SU-DHL-6 (cell line): ENCODE data around the gene PNPLA7.

Experiments used
- H2AFZ ChIP-seq: fragments of 200-600 bp; sonication (generic); 2 replicates; pipeline ENCODE4 v1.6.1; 2014; ENCODE audit warnings: low read depth, mild to moderate bottlenecking, moderate library complexity, mixed read lengths, antibody characterized with exemption, low read length; ENCODE audit not compliant: severe bottlenecking
- H3F3A ChIP-seq: fragments of 200-600 bp; shearing (Covaris generic); 2 replicates; pipeline ENCODE4 v1.6.0; 2016; ENCODE audit warnings: antibody characterized with exemption, mild to moderate bottlenecking; ENCODE audit not compliant: insufficient read depth
- H3K27ac ChIP-seq: fragments of 200-600 bp; sonication (generic); 2 replicates; pipeline ENCODE4 v1.5.1; 2016; ENCODE audit warnings: low read depth, mild to moderate bottlenecking, low read length, moderate library complexity, mixed read lengths
- H3K27me3 ChIP-seq: fragments of 200-600 bp; sonication (generic), shearing (Covaris generic); 2 replicates; pipeline ENCODE4 v1.6.0; 2014; ENCODE audit warnings: mild to moderate bottlenecking, low read length
- H3K36me3 ChIP-seq: fragments of 200-600 bp; sonication (generic); 2 replicates; pipeline ENCODE4 v1.6.1; 2014; ENCODE audit warnings: mild to moderate bottlenecking, low read length, mixed read lengths
- H3K4me2 ChIP-seq: fragments of 300-600, 200-600 bp; shearing (Covaris generic), sonication (generic); 2 replicates; pipeline ENCODE4 v1.6.0; 2014; ENCODE audit warnings: low read length, low read depth, mild to moderate bottlenecking; ENCODE audit not compliant: poor library complexity, severe bottlenecking
- H3K4me3 ChIP-seq: fragments of 200-600 bp; sonication (generic); 2 replicates; pipeline ENCODE4 v1.5.1; 2014; ENCODE audit warnings: antibody characterized with exemption, low read length, mild to moderate bottlenecking, mixed read lengths; ENCODE audit not compliant: insufficient read depth, poor library complexity, severe bottlenecking
- H3K79me2 ChIP-seq: fragments of 200-600 bp; sonication (generic); 2 replicates; pipeline ENCODE4 v1.6.1; 2014; ENCODE audit warnings: mild to moderate bottlenecking, low read length, moderate library complexity; ENCODE audit not compliant: insufficient read depth
- H3K9ac ChIP-seq: fragments of 200-600 bp; sonication (generic); 2 replicates; pipeline ENCODE4 v1.7.0; 2014; ENCODE audit warnings: mild to moderate bottlenecking, low read length
- H3K9me2 ChIP-seq: fragments of 200-600 bp; sonication (generic); replicated peaks from 2 replicates; pipeline ENCODE4 v1.6.1; 2014; ENCODE audit warnings: low read length; ENCODE audit not compliant: insufficient read depth
- H3K9me3 ChIP-seq: fragments of 200-600 bp; sonication (generic); 2 replicates; pipeline ENCODE4 v1.6.1; 2014; ENCODE audit warnings: low read length, mixed read lengths; ENCODE audit not compliant: insufficient read depth
- H4K20me1 ChIP-seq: fragments of 200-600 bp; sonication (generic); 2 replicates; pipeline ENCODE4 v1.6.1; 2014; ENCODE audit warnings: low read depth, mild to moderate bottlenecking, antibody characterized with exemption, low read length, moderate library complexity, mixed read lengths
- EZH2phosphoT487 ChIP-seq: fragments of 200-600 bp; sonication (generic), shearing (Covaris generic); conservative IDR thresholded peaks from 2 replicates; pipeline ENCODE4 v1.6.1; 2018; ENCODE audit warnings: mild to moderate bottlenecking, antibody characterized with exemption, low read length, moderate library complexity, mixed read lengths
- TF ChIP-seq, protein P1 (sequence below): fragments of 200-600 bp; sonication (generic); IDR thresholded peaks from one replicate; pipeline ENCODE4 v1.5.1; 2017; ENCODE audit warnings: antibody characterized with exemption, mild to moderate bottlenecking, low read length, moderate library complexity; ENCODE audit not compliant: insufficient read depth, poor library complexity, severe bottlenecking

Gene PNPLA7

DNA sequence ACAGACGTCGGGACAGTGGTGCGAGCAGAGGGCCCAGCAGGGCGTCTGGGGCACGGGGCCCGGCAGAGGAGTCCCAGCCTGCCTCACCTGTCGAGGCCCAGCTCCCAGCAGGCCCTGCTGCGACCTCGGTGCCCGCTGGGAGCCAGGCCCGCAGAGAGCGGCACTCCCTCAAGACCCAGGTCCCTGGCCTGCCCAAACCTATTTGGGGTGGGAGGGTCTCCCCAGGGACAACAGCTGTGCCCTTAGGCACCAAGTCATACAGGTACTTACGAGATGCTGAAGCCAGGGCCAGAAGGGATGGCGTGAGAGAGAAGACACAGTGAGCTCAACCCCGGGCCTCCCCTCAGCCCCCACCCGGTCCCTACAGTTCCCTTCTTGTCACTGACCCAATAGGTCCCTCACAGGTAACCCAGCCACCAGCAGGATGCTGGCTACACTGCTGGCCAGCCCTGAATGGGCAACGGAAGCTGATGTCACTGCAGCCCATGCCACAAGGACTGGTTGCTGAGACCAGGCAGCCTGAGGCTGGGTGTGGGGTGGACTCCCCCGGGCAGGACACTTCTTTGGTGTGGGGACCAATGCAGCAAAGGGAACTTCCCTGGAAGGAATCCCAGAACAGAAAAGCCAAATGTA is 94.7 kb downstream of the PNPLA7 start:
- TF ChIP-seq, protein P1, sequence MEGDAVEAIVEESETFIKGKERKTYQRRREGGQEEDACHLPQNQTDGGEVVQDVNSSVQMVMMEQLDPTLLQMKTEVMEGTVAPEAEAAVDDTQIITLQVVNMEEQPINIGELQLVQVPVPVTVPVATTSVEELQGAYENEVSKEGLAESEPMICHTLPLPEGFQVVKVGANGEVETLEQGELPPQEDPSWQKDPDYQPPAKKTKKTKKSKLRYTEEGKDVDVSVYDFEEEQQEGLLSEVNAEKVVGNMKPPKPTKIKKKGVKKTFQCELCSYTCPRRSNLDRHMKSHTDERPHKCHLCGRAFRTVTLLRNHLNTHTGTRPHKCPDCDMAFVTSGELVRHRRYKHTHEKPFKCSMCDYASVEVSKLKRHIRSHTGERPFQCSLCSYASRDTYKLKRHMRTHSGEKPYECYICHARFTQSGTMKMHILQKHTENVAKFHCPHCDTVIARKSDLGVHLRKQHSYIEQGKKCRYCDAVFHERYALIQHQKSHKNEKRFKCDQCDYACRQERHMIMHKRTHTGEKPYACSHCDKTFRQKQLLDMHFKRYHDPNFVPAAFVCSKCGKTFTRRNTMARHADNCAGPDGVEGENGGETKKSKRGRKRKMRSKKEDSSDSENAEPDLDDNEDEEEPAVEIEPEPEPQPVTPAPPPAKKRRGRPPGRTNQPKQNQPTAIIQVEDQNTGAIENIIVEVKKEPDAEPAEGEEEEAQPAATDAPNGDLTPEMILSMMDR = no peak
- TF ChIP-seq EZH2phosphoT487 = no peak
- Histone ChIP-seq H3K27me3 (no peaks in the 10 kb centered on the region), H3F3A (no peaks in the 10 kb centered on the region), H4K20me1 (no peaks in the 10 kb centered on the region), H3K4me3 (no peak overlapping the region), H3K27ac (no peak overlapping the region), H3K79me2 (no peaks in the 10 kb centered on the region; the same call in 1 of the 2 replicates), H3K9me2 (no peaks in the 10 kb centered on the region), H3K36me3 (no peaks in the 10 kb centered on the region), H3K9ac (no peak overlapping the region), H3K9me3 (no peaks in the 10 kb centered on the region), H2AFZ (no peak overlapping the region), H3K4me2 (no peak overlapping the region)

DNA sequence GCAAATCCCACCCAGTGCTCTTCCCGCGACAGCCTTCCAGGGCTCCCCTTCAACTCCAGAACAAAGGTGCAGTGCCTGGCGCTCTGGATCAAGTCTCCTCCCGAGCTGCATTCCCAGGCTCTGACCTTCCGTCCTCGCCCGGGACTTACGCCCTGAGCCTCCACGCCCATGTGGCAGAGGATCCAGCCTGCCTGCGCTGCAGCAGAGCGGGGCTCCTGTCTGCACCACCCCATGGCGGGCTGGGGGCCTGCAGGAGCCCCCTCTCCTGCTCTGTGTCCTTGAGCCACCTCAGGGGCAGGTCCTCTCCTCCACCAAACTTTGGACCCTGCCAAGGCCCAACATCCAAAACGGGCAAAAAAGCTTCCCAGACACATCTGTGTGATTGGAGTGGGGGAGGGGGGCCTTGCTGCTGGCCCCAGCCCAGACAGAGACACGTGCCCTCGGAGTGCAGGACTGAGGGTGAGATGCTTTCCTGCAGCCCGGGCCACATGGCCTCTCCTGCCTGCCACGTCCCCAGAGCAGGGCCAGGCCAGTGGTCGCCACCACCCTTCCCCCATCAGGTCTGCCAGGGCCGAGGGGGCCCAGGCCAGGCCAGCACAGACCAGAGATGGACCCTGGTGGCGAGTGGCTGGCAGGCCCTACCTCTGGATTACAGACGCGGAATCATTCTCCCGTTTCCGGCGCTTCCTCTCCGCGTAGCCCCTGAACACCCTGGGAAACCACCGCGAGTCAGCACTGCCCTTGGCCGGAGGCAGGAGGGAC is 95.4 kb downstream of the PNPLA7 start:
- TF ChIP-seq, protein P1 = no peak
- no peak for TF ChIP-seq EZH2phosphoT487
- no peaks in the 10 kb centered on the region for H3K9me2 ChIP-seq
- H3K27me3 ChIP-seq = no peaks in the 10 kb centered on the region
- no peak overlapping the region for H3K4me3 ChIP-seq
- H3K9me3 ChIP-seq = no peaks in the 10 kb centered on the region
- no peaks in the 10 kb centered on the region for H4K20me1 ChIP-seq
- H3K27ac ChIP-seq = no peak overlapping the region
- no peaks in the 10 kb centered on the region for H3F3A ChIP-seq
- no peak overlapping the region for H3K9ac ChIP-seq
- no peak overlapping the region for H2AFZ ChIP-seq
- H3K36me3 ChIP-seq = no peaks in the 10 kb centered on the region
- peak overlapping the region; percentile 10 for H3K4me2 ChIP-seq
- H3K79me2 ChIP-seq = no peaks in the 10 kb centered on the region; the same call in 1 of the 2 replicates

DNA sequence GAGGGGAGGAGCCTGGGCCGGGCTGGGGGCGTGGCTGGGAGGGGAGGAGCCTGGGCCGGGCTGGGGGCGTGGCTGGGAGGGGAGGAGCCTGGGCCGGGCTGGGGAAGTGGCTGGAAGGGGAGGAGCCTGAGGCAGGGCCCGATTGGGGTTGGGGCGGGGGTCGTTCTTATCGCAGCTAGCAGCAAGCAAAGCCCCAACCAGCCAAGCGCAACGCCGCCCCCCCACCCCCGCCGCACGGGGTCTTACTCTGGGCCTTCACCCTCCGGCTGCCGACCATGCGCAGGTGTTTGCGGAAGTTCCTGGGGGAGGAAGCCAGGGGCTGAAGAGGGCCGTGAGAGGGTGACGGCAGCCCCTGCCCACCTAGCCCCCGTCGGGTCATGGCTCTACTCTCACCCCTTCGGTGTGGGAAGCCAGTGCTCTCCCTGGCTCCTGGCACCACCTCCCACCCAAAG is 96.0 kb downstream of the PNPLA7 start:
- H3F3A ChIP-seq = no peaks in the 10 kb centered on the region
- H4K20me1 ChIP-seq = no peaks in the 10 kb centered on the region
- no peak overlapping the region for H3K4me3 ChIP-seq
- H3K9ac ChIP-seq = no peak overlapping the region
- no peaks in the 10 kb centered on the region for H3K9me2 ChIP-seq
- H3K27ac ChIP-seq = no peak overlapping the region
- H3K79me2 ChIP-seq = no peaks in the 10 kb centered on the region; the same call in 1 of the 2 replicates
- no peaks in the 10 kb centered on the region for H3K27me3 ChIP-seq
- TF ChIP-seq EZH2phosphoT487 = no peak
- TF ChIP-seq, protein P1 = no peak
- no peaks in the 10 kb centered on the region for H3K36me3 ChIP-seq
- H3K9me3 ChIP-seq = no peaks in the 10 kb centered on the region
- H2AFZ ChIP-seq = no peak overlapping the region
- peak overlapping the region; percentile 10 for H3K4me2 ChIP-seq
